RPMI7951 (cell line): ENCODE results near the gene XRCC2. TPM values are rescaled to one million over a fixed set of nuclear protein-coding genes. Genes with fewer than 3 reads are reported as not detected.
"Not testable (repeated sequence)": the region's sequence is repeated elsewhere in the genome, so short reads cannot be mapped to it uniquely, and the experiment has no call there.

Experiments used
- DNase-seq: peaks from one replicate; pipeline ENCODE4 v3.0.0-alpha.2; 2012; ENCODE audit warnings: low read depth
- total RNA-seq: library from RNA; depleted of rRNA; stranded (reverse); fragments of >200 nt; shearing (Covaris generic); gene quantifications from 2 replicates; pipeline ENCODE4 v1.2.3, GENCODE V29; 2014

Gene XRCC2
- total RNA-seq, 1 experiment from 2014 or later: 7.9 TPM

DNA sequence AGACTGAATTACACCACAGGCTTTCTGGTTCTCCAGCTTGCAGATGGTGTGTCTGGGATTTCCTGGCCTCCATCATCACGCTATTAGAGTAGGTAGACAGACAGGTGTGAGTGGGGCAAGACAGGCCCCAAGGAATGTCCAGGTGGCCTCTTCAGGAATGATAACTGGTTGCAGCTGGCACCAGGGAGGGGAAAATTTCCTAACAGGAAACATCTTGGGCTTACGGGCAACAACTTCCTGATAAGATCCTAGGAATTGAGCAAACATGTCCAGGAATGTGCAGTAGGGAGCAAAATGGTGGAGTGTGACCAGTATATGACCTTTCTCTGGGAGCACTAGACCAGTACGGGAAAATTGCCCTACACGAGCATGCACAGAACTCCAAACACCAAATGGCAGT, 11.3 kb downstream of the XRCC2 start:
- no peak for DNase-seq

DNA sequence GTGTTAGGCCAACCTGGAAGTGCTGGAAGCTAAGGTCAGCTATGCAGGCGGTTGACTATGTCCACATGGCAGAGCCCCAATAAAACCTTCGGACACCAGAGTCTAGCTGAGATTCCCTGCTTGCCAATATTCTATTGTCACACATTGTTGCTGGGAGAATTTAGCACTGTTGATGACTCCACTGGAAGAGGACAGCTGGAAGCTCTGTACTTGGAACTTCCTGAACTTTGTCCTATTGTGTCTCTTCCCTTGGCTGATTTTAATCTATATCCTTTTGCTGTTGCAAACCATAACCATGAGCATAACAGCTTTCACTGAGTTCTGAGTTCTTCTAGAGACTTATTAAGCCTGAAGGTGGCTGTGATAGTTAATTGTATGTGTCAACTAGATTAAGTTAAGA, 12.0 kb downstream of the XRCC2 start:
- DNase-seq: no peak

DNA sequence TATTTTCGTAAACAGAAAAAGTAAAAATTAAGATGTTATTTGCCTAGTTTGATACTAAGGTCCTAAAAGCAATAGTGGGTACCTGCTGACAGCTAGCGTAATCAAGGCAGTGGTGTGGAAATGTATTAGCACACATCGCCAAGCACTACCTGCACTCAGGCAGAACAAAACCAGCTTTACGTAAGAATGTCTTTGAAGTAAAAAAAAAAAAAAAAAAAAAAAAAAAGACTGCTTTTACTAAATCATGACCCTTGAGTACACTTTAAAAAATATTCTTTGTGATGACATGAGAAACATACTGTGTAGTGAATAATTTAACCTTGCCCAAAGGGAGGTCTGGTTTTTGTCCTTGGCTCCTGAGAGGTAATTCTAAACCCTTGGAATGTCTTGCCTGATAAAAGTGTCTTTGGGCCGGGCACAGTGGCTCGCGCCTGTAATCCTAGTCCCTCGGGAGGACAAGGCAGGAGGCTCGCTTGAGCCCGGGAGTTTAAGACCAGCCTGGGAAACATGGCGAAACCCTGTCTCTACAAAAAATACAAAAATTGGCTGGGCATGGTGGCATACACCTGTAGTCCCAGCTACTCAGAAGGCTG, 12.7 kb downstream of the XRCC2 start:
- no peak for DNase-seq

DNA sequence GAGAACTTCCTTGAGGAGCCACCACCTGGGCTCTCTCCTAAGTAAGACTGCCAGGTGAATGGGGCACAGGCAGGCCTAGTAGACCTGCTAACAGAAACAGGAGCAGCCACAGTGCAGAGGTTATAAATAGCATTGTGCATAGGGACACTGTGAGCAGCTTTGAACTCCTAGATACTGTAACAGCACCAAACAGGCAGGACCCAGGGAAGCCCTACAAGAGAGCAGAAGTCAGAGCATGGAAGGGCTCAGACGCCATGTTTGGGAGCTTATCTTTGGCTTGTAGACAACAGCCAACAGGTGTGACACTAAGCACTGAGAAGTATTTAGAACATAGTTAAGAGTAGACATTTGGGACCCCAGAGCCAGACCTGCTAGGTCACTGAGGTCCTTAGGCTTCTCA, 14.5 kb downstream of the XRCC2 start:
- DNase-seq: no peak

DNA sequence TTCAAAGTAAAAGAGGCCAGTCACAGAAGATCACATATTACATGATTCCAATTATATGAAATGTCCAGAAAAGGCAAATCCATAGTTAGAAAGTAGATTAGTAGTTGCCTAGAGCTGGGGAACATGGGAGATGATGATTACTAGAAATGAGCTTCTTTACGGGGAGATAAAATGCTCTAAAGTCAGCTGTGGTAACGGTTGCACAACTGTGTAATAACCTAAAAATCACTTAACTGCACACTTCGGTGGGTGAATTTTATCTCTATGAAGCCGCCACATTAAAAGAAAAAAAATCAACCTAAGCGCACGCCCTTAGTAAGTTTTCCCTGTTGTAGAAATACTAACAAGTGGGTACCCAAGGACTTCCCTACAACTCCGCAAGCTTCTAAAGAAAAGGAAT, 15.9 kb downstream of the XRCC2 start:
- no peak for DNase-seq

DNA sequence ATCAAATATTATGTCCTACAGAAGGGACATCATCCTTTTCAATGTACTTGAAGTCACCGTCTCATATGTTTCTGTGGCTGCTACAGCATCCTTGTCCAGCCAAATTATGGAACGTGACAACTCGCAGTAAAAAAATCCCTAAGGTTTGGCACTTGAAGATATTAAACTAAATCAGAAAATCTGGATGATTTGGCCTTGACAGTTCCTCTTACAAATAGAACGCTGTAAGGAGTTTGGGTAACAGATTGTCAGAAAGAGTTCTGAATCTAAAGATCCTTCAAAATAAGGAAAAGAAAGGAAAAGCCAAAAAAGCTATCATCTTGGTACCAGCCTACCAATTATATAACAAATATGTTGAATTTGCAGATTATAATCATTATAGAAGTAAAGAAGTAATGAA, 21.0 kb downstream of the XRCC2 start:
- DNase-seq: no peak

DNA sequence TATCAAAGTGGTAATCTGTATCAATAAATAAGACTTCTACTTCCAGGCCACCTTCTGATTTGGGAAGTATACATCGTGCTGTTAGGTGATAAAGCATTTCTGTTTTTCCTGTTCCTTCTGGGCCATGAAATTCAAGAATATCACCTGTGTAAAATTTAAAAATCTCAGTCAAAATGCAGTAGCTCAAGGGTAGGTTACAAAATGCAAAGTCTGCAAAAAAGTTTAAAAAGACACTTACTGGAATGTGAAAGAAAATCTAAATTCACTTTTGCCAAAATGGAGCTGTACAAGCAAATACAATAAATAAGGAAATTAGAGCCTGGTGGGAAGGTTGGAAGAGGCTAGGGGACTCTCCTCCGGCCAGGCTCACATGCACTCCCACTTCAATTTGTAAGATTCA, 26.7 kb downstream of the XRCC2 start:
- DNase-seq: no peak

DNA sequence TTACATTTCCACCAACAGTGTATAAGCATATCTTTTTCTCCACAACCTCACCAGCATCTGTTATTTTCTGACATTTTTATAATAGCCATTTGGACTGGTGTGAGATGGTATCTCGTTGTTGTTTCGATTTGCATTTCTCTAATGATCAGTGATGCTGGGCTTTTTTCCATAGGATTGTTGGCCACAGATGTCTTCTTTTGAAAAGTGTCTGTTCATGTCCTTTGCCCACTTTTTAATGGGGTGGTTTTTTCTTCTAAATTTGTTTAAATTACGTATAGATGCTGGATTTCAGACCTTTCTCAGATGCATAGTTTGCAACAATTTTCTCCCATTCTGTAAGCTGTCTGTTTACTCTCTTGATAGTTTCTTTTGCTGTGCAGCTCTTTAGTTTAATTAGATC, 28.9 kb downstream of the XRCC2 start:
- DNase-seq: no peak

DNA sequence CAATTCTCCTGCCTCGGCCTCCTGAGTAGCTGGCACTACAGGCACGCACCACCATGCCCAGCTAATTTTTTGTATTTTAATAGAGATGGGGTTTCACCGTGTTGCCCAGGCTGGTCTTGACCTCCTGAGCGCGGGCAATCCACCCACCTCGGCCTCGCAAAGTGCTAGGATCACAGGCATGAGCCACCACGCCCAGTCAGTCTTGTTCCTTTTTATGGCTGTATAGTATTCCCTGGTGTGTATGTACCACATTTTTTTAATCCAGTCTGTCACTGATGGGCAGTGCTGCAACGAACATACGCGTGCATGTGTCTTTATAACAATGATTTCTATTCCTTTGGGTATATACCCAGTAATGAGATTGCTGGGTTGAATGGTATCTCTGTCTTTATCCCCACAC, 29.4 kb downstream of the XRCC2 start:
- DNase-seq: not testable (repeated sequence)

DNA sequence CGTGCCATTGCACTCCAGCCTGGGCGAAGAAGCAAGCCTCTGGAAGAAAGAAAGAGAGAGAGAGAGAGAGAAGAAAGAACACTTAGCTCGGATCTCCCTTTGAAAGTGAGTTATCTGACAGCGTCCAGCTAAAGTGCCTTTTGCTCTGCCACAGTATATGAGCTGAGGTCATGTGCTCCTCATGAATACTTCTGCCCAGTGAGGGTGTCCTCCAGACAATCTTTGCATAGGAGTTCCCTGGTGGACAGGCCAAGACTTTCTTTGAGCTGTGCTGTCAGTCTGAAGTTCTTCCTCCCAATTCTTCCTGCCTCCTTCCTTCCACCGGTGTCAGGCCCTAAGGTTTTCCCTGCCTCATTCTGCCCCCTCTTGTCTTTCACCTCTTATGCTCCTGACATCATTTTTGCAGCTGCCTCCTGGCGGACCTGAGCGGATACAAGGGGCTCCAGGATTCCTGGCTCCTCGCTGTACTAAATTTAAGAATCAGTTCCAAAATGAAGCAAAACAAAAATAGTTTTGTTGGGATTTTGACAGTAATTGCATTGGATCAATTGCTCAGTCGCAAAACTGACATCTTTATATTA, 31.9 kb downstream of the XRCC2 start:
- DNase-seq: no peak

DNA sequence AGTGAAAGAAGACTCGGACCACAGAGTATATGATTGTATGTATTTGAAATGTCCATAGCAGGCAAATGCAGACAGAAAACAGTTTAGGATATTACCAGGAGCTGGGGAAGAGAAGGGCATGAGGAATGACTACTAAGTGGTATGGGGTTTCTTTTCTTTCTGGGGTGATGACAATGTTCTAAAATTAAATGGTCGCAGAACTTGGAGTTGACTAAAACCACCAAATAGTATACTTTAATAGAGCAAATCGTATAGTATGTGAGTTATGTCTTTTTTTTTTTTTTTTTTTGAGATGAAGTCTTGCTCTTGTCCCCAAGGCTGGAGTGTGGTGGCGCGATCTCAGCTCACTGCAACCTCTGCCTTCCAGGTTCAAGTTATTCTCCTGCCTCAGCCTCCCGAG, 34.6 kb downstream of the XRCC2 start:
- DNase-seq: no peak

DNA sequence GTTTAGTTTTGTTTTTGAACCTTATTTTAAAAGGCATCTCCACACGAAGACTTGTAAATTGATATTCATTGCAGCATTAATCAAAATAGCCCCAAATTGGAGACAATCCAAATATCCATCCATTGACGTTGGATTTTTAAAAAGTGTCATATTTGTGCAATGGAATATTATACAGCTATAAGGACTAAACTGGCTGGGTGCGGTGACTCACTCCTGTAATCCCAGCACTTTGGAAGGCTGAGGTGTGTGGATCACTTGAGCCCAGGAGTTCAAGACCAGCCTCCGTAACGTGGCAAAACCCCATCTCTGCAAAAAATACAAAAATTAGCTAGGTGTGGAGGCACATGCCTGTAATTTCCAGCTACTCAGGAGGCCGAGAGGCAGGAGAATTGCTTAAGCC, 35.1 kb downstream of the XRCC2 start:
- DNase-seq: no peak

DNA sequence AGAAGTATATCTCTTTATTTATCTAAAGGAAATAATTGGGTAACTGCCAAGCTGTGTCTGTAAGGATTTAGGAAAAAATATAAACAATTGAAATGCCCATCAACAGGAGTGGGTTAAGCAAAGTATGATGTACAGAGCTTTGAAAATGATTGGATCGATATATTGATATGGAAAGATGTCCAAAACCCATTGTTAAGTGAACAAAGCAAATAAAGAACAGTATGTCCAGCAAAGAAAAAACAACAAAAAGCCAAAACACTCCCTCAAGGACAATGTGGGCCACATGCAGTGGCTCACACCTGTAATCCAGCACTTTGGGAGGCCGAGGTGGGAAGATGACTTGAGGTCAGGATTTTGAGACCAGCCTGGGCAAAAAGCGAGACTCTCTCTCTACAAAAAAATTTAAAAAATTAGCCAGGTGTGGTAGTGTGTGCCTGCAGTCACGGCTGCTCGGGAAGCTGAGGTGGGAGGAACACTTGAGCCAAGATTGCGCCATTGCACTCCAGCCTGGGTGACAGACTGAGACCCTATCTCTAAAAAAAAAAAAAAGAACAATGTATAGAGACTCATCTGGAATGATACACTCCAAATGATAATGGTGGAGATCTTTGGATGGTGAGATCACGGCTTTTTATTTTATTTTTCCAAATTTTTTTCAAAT, 37.9 kb downstream of the XRCC2 start:
- no peak for DNase-seq

DNA sequence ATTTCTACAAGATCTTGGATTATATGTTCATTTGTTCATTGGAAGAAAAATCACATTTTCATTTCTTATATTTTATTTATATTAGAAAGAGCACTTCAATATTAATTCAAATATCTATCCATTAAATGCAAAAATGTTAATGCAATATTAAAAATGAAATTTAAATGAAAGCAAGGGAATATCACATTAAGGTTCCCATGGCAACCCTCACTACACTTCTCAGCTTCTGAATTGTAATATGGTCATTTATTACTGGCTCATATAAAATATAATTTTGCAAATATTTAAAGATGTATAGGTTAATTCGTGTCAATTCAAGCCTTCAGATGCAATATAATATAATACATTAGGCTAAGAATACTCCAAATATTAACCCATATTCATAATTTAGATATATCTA, 38.8 kb downstream of the XRCC2 start:
- DNase-seq: no peak

DNA sequence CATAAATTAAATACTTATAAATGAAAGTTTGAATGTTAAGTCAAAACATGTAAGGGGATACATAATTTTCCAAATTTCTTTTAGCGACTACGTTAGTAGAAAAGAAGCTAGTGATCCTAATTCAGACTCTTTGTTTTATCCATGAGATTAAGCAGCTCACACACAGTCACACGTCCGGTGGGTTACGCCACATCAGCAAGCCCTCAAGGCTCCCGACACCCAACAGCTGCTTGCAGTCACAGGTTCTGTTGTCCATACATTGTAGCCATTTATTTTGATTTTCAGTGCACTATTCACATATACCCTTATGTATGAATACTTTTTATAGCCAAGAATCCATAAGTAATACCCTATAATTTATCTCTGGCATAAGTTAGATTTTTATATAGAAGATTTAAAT, 39.5 kb downstream of the XRCC2 start:
- DNase-seq: no peak

DNA sequence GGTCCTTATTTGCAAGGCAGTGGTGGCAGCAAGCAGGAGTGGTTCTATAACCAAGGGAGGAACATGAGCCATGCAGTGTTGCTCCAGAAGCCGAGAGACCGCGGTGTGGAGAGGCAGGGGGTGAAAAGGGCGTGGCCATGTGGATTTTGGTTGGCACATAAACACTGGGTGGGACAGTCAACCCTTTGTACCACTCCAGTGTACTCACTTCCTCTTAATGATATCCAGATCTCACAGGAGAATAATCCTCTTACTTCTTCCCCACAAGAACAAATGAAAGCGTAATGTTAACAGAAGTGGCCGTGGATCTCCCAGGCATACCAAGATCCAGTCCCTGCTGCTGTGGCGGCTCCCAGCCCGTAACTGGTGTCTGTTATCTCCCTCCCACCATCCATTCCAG, 42.4 kb downstream of the XRCC2 start:
- peak; percentile 9 for DNase-seq

DNA sequence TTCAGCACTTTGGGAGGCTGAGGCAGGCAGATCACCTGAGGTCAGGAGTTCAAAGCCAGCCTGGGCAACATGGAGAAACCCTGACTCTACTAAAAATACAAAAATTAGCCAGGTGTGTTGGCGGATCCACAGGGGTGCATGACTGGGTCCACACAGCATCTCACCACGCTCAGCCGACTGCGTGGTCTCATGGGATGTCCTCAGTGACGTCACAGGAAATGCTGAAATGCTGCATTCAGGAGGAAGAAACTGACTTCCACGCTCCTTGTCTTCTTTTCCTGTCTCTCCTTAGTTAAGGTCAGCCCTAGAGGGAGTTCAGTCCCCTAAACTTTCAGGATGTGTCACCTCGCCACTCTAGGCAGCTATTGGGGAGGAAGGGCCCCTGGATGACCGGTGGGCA, 42.9 kb downstream of the XRCC2 start:
- DNase-seq: no peak

DNA sequence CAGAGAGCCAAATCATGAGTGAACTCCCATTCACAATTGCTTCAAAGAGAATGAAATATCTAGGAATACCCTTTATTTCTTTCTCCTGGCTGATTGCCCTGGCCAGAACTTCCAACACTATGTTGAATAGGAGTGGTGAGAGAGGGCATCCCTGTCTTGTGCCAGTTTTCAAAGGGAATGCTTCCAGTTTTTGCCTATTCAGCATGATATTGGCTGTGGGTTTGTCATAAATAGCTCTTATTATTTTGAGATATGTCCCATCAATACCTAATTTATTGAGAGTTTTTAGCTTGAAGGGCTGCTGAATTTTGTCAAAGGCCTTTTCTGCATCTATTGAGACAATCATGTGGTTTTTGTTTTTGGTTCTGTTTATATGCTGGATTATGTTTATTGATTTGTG, 47.2 kb downstream of the XRCC2 start:
- not testable (repeated sequence) for DNase-seq

DNA sequence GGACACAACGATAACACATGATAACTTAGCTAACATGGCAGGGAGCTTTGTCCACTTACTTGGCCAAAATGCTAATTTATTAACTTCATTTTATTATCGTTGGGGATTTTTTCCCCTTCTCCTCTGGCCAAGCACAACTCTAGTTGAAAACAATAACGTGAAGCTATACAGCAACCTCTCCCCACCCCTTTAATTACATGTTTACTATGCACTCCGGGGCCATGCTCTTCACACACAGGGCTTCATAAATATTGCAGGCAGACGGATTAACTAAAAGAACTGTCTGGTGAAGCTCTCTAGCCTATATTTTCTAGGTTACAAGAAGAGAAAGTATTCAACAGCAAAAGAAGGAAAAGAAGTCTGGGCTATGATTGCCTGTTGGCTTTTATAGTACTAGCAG, 51.7 kb downstream of the XRCC2 start:
- DNase-seq: no peak

DNA sequence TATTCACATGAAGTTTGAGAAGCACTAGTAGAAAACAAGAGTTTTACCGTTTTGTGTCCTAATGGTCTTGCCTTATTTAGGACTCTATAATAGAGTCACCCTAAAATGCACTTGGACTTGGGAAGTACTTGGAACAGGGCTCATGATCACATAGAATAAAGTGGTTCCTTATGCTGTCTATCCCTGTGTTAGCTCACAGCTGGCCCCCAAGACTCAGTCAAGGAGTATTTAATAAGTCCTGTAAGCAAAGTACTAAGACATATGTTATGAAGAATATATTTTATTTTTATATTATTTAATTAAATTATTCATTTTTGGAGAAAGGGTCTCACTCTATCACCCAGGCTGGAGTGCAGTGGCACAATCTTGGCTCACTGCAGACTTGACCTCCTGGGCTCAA, 54.5 kb downstream of the XRCC2 start:
- no peak for DNase-seq

DNA sequence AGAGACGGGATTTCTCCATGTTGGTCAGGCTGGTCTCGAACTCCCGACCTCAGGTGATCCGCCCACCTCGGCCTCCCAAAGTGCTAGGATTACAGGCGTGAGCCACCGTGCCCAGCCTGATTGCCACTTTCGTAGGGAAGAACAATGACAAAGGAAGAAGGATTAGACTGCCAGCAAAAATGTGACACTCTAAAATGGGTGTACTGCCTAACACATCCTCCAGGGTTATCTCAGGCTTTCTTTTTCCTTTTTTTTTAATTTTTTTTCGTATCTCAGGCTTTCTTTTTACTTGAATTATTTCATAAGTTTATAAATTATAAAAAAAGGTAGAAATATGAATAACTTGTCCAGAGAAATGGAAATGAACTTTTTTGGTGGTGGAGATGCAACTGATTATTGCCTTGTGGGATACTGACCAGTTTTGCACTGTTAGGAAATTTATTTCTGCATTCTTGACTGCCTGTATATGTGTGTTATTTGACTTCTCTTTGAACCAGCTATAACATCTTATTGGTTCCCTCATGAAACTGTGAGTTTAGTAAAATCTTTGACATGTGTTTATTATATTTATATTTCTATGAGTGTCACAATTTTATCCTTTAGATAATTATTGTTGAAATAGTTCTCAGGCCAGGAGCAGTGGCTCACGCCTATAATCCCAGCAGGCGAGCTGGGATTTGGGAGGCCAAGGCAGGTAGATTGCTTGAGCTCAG, 56.8 kb downstream of the XRCC2 start:
- no peak for DNase-seq

DNA sequence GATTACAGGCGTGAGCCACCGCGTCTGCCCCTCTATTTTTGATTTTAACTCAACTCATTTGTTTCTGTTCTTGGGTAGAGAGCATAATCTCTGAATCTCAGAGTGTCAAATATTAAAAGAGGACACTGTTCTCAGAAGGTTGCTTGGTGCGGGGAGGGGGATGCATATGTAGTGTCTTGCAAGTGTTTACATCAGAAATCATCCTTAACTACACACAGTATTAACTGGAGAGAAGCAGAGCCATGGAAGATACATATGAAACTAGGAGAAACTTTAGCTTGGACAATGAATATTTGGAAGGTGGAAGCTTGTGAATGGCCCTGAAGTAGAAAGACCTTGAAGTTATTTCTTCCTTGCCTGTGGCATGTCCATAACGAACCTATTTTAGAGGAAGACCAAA, 57.5 kb downstream of the XRCC2 start:
- DNase-seq: no peak

DNA sequence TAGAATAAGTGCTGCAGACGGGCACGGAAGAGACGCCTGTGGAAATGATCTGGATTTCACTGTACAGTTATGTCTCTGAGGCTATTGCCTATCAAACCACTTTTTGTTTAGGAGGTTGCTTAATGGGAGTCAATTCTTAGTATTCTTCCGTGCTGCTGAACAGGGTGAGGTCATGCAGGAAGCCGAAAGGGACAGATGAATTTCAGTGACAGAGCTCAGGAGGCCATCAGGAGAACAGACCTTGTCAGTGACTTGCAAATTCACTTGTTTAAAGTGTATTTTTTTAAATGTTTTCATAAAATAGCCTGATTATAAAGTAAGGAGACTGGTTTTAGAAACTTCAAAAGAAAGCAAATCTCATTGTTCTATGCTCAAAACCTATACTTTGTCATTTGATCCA, 58.9 kb downstream of the XRCC2 start:
- DNase-seq: no peak
